Fibroblast of mammary gland (primary cell): ENCODE results near the gene LCN10.

Experiments used
- DNase-seq: peaks from one replicate; pipeline ENCODE4 v3.0.0-alpha.2; 2010; ENCODE audit warnings: low read depth
- H3K4me3 ChIP-seq: 2 replicates; pipeline ENCODE4 v1.5.1; 2011; ENCODE audit warnings: low read depth, mild to moderate bottlenecking, low read length, moderate library complexity; ENCODE audit not compliant: control insufficient read depth
- CTCF ChIP-seq: conservative IDR thresholded peaks from 2 replicates; pipeline ENCODE4 v1.5.1; 2011; ENCODE audit warnings: low read depth, low read length, inconsistent platforms; ENCODE audit not compliant: control insufficient read depth, insufficient read depth

LCN10 gene

GRCh38 chr9:136747161-136748060 lies 4.7 kb upstream of the LCN10 start:
- no peak for TF ChIP-seq CTCF
- no peak for DNase-seq
- no peak overlapping the region for H3K4me3 ChIP-seq

GRCh38 chr9:136746621-136747020 lies 3.9 kb upstream of the LCN10 start:
- no peak for TF ChIP-seq CTCF
- no peak overlapping the region for H3K4me3 ChIP-seq
- no peak for DNase-seq

- H3K4me3 ChIP-seq: no peak overlapping the region
- TF ChIP-seq CTCF: no peak
- no peak for DNase-seq
These were observed 3.4 kb upstream of the LCN10 start for GRCh38 chr9:136746155-136746490.

- TF ChIP-seq CTCF: no peak
- H3K4me3 ChIP-seq: no peak overlapping the region
- DNase-seq: no peak
These were observed 2.8 kb upstream of the LCN10 start for GRCh38 chr9:136745389-136746154.

GRCh38 chr9:136744773-136745172 lies 2.0 kb upstream of the LCN10 start:
- DNase-seq: no peak
- no peak for TF ChIP-seq CTCF
- H3K4me3 ChIP-seq: no peak overlapping the region

GRCh38 chr9:136743639-136744211 lies 985 bp upstream of the LCN10 start:
- H3K4me3 ChIP-seq: no peak overlapping the region

More at GRCh38 chr9:136743639-136744211, 985 bp upstream of the LCN10 start:
- TF ChIP-seq CTCF: no peak
- DNase-seq: no peak
